SK-N-SH (cell line): ENCODE results near the gene PARD3B. TPM values are rescaled to one million over a fixed set of nuclear protein-coding genes. Genes with fewer than 3 reads are reported as not detected.

Experiments
- CTCF ChIA-PET: fragments of 300-600, 350-600 bp; formaldehyde crosslinking; extraction: SDS; loops from one replicate; lab custom pipeline; 2021; lab: Yijun Ruan, JAX
- POLR2A ChIA-PET: fragments of 350-600 bp; sonication (Branson Sonifier 250); formaldehyde crosslinking; extraction: SDS; loops from one replicate; lab custom pipeline; 2020; ENCODE audit warnings: antibody characterized with exemption, inconsistent platforms; lab: Yijun Ruan, JAX
- DNase-seq: peaks from one replicate; pipeline ENCODE4 v3.0.0; 2012
- H2AFZ ChIP-seq: fragments of 200-600 bp; sonication (generic); 2 replicates; pipeline ENCODE4 v1.8.1; 2016; ENCODE audit warnings: antibody characterized with exemption, mild to moderate bottlenecking, low read depth
- H3F3A ChIP-seq: fragments of 200-600 bp; sonication (generic); replicated peaks from 2 replicates; pipeline ENCODE3; 2016; ENCODE audit warnings: antibody characterized with exemption, mild to moderate bottlenecking; ENCODE audit not compliant: insufficient read depth
- H3K27ac ChIP-seq, 2 experiments: fragments of 200-500 bp in 1 of 2; fragments of 200-600 bp in 1 of 2; sonication (Bioruptor generic) in 1 of 2; sonication (generic), shearing (Covaris generic) in 1 of 2; 2 replicates each; pipeline versions ENCODE4 v1.5.1 to v1.6.1; 2014 to 2016; ENCODE audit warnings: low read depth in 2 of 2, inconsistent platforms in 1 of 2, low read length in 1 of 2, mild to moderate bottlenecking in 1 of 2, mixed read lengths in 1 of 2
- H3K27me3 ChIP-seq: fragments of 200-600 bp; sonication (generic), shearing (Covaris generic); 2 replicates; pipeline ENCODE4 v1.6.1; 2016; ENCODE audit warnings: mixed run types; ENCODE audit not compliant: insufficient read depth
- H3K36me3 ChIP-seq, 2 experiments: fragments of 200-500 bp in 1 of 2; fragments of 200-600 bp in 1 of 2; sonication (Bioruptor generic) in 1 of 2; sonication (generic) in 1 of 2; replicated peaks in 1 of 2; 2 replicates each; pipeline versions ENCODE3 to v1.5.1; 2014 to 2016; ENCODE audit warnings: low read length in 1 of 2, mild to moderate bottlenecking in 1 of 2; ENCODE audit not compliant: insufficient read depth in 2 of 2, control insufficient read depth in 1 of 2
- H3K4me1 ChIP-seq, 2 experiments: fragments of 200-500 bp in 1 of 2; fragments of 200-600 bp in 1 of 2; sonication (Bioruptor generic) in 1 of 2; sonication (generic), shearing (Covaris generic) in 1 of 2; 2 replicates each; pipeline versions ENCODE4 v1.5.1 to v1.6.1; 2014 to 2016; ENCODE audit warnings: low read depth in 1 of 2, low read length in 1 of 2, mixed run types in 1 of 2; ENCODE audit not compliant: insufficient read depth in 2 of 2, control insufficient read depth in 1 of 2
- H3K4me2 ChIP-seq: fragments of 200-600 bp; sonication (generic), shearing (Covaris generic); 2 replicates; pipeline ENCODE4 v1.6.1; 2017; ENCODE audit warnings: mixed run types
- H3K4me3 ChIP-seq, 2 experiments: fragments of 200-500 bp in 1 of 2; fragments of 200-600 bp in 1 of 2; sonication (Bioruptor generic) in 1 of 2; sonication (generic), shearing (Covaris generic) in 1 of 2; 2 replicates each; pipeline versions ENCODE4 v1.5.1 to v1.8.1; 2014 to 2016; ENCODE audit warnings: low read depth in 2 of 2, inconsistent platforms in 1 of 2, low read length in 1 of 2, mild to moderate bottlenecking in 1 of 2, mixed read lengths in 1 of 2, moderate library complexity in 1 of 2
- H3K79me2 ChIP-seq: fragments of 200-600 bp; sonication (generic); 2 replicates; pipeline ENCODE4 v1.8.1; 2017; ENCODE audit warnings: mild to moderate bottlenecking; ENCODE audit not compliant: insufficient read depth
- H3K9ac ChIP-seq: fragments of 200-600 bp; sonication (generic); 2 replicates; pipeline ENCODE4 v1.6.1; 2017; ENCODE audit warnings: mixed run types
- H3K9me2 ChIP-seq: fragments of 200-600 bp; sonication (generic); 2 replicates; pipeline ENCODE4 v1.6.1; 2017; ENCODE audit warnings: mixed run types
- H3K9me3 ChIP-seq: fragments of 200-600 bp; sonication (generic); 2 replicates; pipeline ENCODE4 v1.6.1; 2017; ENCODE audit warnings: mixed run types, mild to moderate bottlenecking, moderate library complexity
- H4K20me1 ChIP-seq: fragments of 200-600 bp; sonication (generic); 2 replicates; pipeline ENCODE4 v1.6.1; 2017; ENCODE audit warnings: mild to moderate bottlenecking, mixed run types; ENCODE audit not compliant: insufficient read depth
- CHD2 ChIP-seq: fragments of 150-350 bp; IDR thresholded peaks from 2 replicates; pipeline ENCODE4 v1.6.1; 2018; ENCODE audit warnings: low read length; ENCODE audit not compliant: partially characterized antibody
- FOXJ3 ChIP-seq: sonication (generic); formaldehyde crosslinking; IDR thresholded peaks from 2 replicates; pipeline ENCODE4 v1.5.1; 2020; ENCODE audit warnings: mild to moderate bottlenecking, missing genetic modification reagents
- GATA2 ChIP-seq: sonication (generic); formaldehyde crosslinking; IDR thresholded peaks from 2 replicates; pipeline ENCODE4 v1.5.0; 2020; ENCODE audit warnings: mild to moderate bottlenecking, missing genetic modification reagents
- JUND ChIP-seq: IDR thresholded peaks from 2 replicates; pipeline ENCODE4 v1.4.0; 2012
- NRF1 ChIP-seq: IDR thresholded peaks from 2 replicates; pipeline ENCODE4 v1.6.1; 2012; ENCODE audit warnings: low read depth, mild to moderate bottlenecking, low read length
- POLR2AphosphoS5 ChIP-seq: IDR thresholded peaks from 2 replicates; pipeline ENCODE4 v1.6.1; 2012; ENCODE audit warnings: low read depth, low read length
- RFX5 ChIP-seq: IDR thresholded peaks from 2 replicates; pipeline ENCODE4 v1.6.1; 2012; ENCODE audit warnings: mild to moderate bottlenecking, improper control_type of control experiment, low read length
- RXRA ChIP-seq: IDR thresholded peaks from 2 replicates; pipeline ENCODE4 v1.4.0; 2012; ENCODE audit warnings: low read depth, mild to moderate bottlenecking, borderline replicate concordance
- TCF12 ChIP-seq: IDR thresholded peaks from 2 replicates; pipeline ENCODE4 v1.4.0; 2012
- WGBS: methylation state at CpG from one replicate; pipeline ENCODE4 v1.1.6; 2017; ENCODE audit warnings: low lambda C conversion rate; 5-methylcytosine and 5-hydroxymethylcytosine counted together
- polyA plus RNA-seq, 3 experiments: library from polyadenylated mRNA; depleted of rRNA; stranded (reverse); fragments of >200 nt; gene quantifications; 2 replicates each; pipeline ENCODE4 v1.2.3, GENCODE V29; 2012
- TF ChIP-seq, protein P1 (sequence below): IDR thresholded peaks from 2 replicates; pipeline ENCODE4 v1.4.0; 2012; ENCODE audit warnings: low read depth, borderline replicate concordance
- TF ChIP-seq, protein P2 (sequence below): IDR thresholded peaks from 2 replicates; pipeline ENCODE4 v1.6.1; 2012; ENCODE audit warnings: mild to moderate bottlenecking, low read depth, low read length, moderate library complexity
- TF ChIP-seq, protein P3 (sequence below): IDR thresholded peaks from 2 replicates; pipeline ENCODE4 v1.4.0; 2012; ENCODE audit warnings: low read depth, borderline replicate concordance
- TF ChIP-seq, protein P4 (sequence below): fragments of 150-350 bp; IDR thresholded peaks from 2 replicates; pipeline ENCODE4 v1.6.1; 2016; ENCODE audit warnings: mild to moderate bottlenecking, low read depth, low read length
- TF ChIP-seq, protein P5 (sequence below): fragments of 150-350 bp; IDR thresholded peaks from 2 replicates; pipeline ENCODE4 v1.6.1; 2017; ENCODE audit warnings: antibody characterized with exemption, low read length, low read depth, borderline replicate concordance

PARD3B gene
- polyA plus RNA-seq, 1 of the 3 experiments (the other 2 are of a cell fraction): 0.87 TPM

DNA sequence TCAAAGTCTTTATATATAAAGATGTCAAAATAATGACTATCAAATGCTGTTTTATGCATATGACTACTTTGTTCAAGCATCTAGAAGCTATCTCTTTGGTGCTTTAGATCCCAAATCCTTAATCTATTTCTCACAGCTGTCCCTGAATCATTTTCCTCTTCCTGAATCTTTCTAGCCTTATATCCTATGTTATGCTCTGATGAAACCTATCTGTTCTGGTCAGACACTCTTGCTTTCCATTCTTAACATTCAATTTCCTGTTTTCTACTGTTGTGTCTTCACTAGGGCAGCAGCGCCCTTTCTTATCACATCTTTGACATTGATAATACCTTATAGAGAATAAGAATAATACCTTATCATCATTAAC lies 6.3 kb upstream of the PARD3B start:
- 83% methylated on average over 1 of the region's 1 CpG for WGBS

DNA sequence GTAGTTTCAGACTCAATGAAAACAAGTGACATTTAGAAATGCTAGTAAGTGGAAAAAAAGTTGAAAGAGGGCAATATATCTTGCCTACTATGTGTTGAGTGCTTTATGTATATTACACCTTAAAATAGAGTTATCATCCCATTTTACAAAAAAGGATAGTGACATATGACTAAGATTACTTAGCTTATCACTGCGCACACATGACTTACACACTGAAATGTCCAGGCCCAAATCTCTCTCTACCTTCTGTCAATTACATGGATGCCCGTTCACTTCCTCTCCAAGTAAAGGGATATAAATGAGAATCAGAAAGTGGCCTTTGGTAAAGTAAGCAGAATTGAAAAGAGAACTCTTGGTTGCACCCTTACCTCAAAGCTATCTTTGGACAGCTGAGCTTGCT lies 3.6 kb upstream of the PARD3B start:
- Histone ChIP-seq H3K9ac (no peak overlapping the region), H3K27ac (no peak overlapping the region), H2AFZ (no peak overlapping the region), H3K27me3 (no peaks in the 10 kb centered on the region), H3F3A (no peaks in the 10 kb centered on the region), H3K9me2 (no peaks in the 10 kb centered on the region), H3K9me3 (no peaks in the 10 kb centered on the region), H3K79me2 (no peaks in the 10 kb centered on the region), H3K36me3 (no peaks in the 10 kb centered on the region), H3K4me3 (no peak overlapping the region), H4K20me1 (no peaks in the 10 kb centered on the region)
- POLR2A ChIA-PET: no interaction called here
- WGBS: 79% methylated on average over 2 of the region's 2 CpGs
- no peak for TF ChIP-seq FOXJ3 (CRISPR knock-in tag)
- TF ChIP-seq TCF12: no peak
- TF ChIP-seq, protein P1, sequence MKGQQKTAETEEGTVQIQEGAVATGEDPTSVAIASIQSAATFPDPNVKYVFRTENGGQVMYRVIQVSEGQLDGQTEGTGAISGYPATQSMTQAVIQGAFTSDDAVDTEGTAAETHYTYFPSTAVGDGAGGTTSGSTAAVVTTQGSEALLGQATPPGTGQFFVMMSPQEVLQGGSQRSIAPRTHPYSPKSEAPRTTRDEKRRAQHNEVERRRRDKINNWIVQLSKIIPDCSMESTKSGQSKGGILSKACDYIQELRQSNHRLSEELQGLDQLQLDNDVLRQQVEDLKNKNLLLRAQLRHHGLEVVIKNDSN: no peak
- no peak for TF ChIP-seq GATA2 (CRISPR knock-in tag)
- no peak for TF ChIP-seq CHD2
- TF ChIP-seq, protein P2, sequence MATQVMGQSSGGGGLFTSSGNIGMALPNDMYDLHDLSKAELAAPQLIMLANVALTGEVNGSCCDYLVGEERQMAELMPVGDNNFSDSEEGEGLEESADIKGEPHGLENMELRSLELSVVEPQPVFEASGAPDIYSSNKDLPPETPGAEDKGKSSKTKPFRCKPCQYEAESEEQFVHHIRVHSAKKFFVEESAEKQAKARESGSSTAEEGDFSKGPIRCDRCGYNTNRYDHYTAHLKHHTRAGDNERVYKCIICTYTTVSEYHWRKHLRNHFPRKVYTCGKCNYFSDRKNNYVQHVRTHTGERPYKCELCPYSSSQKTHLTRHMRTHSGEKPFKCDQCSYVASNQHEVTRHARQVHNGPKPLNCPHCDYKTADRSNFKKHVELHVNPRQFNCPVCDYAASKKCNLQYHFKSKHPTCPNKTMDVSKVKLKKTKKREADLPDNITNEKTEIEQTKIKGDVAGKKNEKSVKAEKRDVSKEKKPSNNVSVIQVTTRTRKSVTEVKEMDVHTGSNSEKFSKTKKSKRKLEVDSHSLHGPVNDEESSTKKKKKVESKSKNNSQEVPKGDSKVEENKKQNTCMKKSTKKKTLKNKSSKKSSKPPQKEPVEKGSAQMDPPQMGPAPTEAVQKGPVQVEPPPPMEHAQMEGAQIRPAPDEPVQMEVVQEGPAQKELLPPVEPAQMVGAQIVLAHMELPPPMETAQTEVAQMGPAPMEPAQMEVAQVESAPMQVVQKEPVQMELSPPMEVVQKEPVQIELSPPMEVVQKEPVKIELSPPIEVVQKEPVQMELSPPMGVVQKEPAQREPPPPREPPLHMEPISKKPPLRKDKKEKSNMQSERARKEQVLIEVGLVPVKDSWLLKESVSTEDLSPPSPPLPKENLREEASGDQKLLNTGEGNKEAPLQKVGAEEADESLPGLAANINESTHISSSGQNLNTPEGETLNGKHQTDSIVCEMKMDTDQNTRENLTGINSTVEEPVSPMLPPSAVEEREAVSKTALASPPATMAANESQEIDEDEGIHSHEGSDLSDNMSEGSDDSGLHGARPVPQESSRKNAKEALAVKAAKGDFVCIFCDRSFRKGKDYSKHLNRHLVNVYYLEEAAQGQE: no peak
- TF ChIP-seq, protein P3, sequence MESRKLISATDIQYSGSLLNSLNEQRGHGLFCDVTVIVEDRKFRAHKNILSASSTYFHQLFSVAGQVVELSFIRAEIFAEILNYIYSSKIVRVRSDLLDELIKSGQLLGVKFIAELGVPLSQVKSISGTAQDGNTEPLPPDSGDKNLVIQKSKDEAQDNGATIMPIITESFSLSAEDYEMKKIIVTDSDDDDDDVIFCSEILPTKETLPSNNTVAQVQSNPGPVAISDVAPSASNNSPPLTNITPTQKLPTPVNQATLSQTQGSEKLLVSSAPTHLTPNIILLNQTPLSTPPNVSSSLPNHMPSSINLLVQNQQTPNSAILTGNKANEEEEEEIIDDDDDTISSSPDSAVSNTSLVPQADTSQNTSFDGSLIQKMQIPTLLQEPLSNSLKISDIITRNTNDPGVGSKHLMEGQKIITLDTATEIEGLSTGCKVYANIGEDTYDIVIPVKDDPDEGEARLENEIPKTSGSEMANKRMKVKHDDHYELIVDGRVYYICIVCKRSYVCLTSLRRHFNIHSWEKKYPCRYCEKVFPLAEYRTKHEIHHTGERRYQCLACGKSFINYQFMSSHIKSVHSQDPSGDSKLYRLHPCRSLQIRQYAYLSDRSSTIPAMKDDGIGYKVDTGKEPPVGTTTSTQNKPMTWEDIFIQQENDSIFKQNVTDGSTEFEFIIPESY: no peak
- TF ChIP-seq RFX5: no peak
- TF ChIP-seq, protein P4, sequence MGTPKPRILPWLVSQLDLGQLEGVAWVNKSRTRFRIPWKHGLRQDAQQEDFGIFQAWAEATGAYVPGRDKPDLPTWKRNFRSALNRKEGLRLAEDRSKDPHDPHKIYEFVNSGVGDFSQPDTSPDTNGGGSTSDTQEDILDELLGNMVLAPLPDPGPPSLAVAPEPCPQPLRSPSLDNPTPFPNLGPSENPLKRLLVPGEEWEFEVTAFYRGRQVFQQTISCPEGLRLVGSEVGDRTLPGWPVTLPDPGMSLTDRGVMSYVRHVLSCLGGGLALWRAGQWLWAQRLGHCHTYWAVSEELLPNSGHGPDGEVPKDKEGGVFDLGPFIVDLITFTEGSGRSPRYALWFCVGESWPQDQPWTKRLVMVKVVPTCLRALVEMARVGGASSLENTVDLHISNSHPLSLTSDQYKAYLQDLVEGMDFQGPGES: no peak
- no peak for TF ChIP-seq RXRA
- TF ChIP-seq, all 33 proteins: peak for 0
- no peak for DNase-seq
- CTCF ChIA-PET: interaction anchor here (0.8 kb wide), 1 partner anchor 132 kb away, joined by 4 read pairs; no protein-coding TSS in a partner anchor
- H3K4me2 ChIP-seq: no peak overlapping the region
- peaks cover 0 to 20% of the 10 kb centered on the region in 2 experiments; a peak in 2 of 4 replicates for H3K4me1 ChIP-seq

More for the DNA sequence above, 6.3 kb upstream of the PARD3B start:
- H2AFZ ChIP-seq: no peak overlapping the region
- no peak overlapping the region for H3K9ac ChIP-seq
- no peaks in the 10 kb centered on the region for H3K9me2 ChIP-seq
- no peak for DNase-seq
- TF ChIP-seq NRF1 (no peak), FOXJ3 (CRISPR knock-in tag) (no peak), POLR2AphosphoS5 (no peak), RFX5 (no peak), JUND (no peak)
- TF ChIP-seq, protein P1: no peak
- TF ChIP-seq, protein P5, sequence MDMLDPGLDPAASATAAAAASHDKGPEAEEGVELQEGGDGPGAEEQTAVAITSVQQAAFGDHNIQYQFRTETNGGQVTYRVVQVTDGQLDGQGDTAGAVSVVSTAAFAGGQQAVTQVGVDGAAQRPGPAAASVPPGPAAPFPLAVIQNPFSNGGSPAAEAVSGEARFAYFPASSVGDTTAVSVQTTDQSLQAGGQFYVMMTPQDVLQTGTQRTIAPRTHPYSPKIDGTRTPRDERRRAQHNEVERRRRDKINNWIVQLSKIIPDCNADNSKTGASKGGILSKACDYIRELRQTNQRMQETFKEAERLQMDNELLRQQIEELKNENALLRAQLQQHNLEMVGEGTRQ: no peak
- ChIA-PET POLR2A (no interaction called here), CTCF (interaction anchor here (1.5 kb wide), 1 partner anchor 14 kb away, joined by 4 read pairs; no protein-coding TSS in a partner anchor)
- no peak overlapping the region for H3K4me3 ChIP-seq
- H3K9me3 ChIP-seq: no peaks in the 10 kb centered on the region
- H3K36me3 ChIP-seq: no peaks in the 10 kb centered on the region
- H3K4me2 ChIP-seq: no peak overlapping the region
- H3K27me3 ChIP-seq: no peaks in the 10 kb centered on the region
- H3K4me1 ChIP-seq: peaks cover 0 to 7% of the 10 kb centered on the region in 2 experiments; a peak in 2 of 4 replicates
- no peak overlapping the region for H3K27ac ChIP-seq
- H4K20me1 ChIP-seq: no peaks in the 10 kb centered on the region
- H3K79me2 ChIP-seq: no peaks in the 10 kb centered on the region
- H3F3A ChIP-seq: no peaks in the 10 kb centered on the region
